ENCODE results near the gene IGFBP7. TPM values are rescaled to one million over a fixed set of nuclear protein-coding genes. Genes with fewer than 3 reads are reported as not detected.

IGFBP7 gene
- total RNA-seq (2014; rRNA removed; shearing (Covaris generic)), result 4.4 and 6.7 TPM in 2 replicates

GRCh38 chr4:57109847-57110639 lies at the start of gene IGFBP7:
IGFBP7 (minus strand) TSS chr4:57110385; CDS start chr4:57110351, 34 bp downstream.
- peak; percentile 80 for DNase-seq
- H3K4me3 ChIP-seq (ENCODE audit: insufficient read depth, low read depth, low read length), result peak within 1 kb of the TSS; percentile 61
- no peaks in the 10 kb centered on the region for H3K36me3 ChIP-seq (replicated peaks; ENCODE audit: control insufficient read depth, insufficient read depth, low read length)
- H3K27me3 ChIP-seq (ENCODE audit: control insufficient read depth, insufficient read depth, low read length), result peaks cover 29% of the 10 kb centered on the region

GRCh38 chr4:57159866-57160265 lies 49.7 kb upstream of the IGFBP7 start:
- no peak for DNase-seq
- Histone ChIP-seq H3K36me3 (replicated peaks; ENCODE audit: control insufficient read depth, insufficient read depth, low read length) (no peaks in the 10 kb centered on the region), H3K27me3 (ENCODE audit: control insufficient read depth, insufficient read depth, low read length) (peaks cover 7% of the 10 kb centered on the region; the same call in 1 of the 2 replicates), H3K4me3 (ENCODE audit: insufficient read depth, low read depth, low read length) (no peak overlapping the region)

- Histone ChIP-seq H3K36me3 (replicated peaks; ENCODE audit: control insufficient read depth, insufficient read depth, low read length) (no peaks in the 10 kb centered on the region), H3K4me3 (ENCODE audit: insufficient read depth, low read depth, low read length) (no peak overlapping the region), H3K27me3 (ENCODE audit: control insufficient read depth, insufficient read depth, low read length) (no peaks in the 10 kb centered on the region)
- no peak for DNase-seq
Observed at GRCh38 chr4:57158762-57159161, 48.6 kb upstream of the IGFBP7 start.

GRCh38 chr4:57158221-57158620 lies 48.0 kb upstream of the IGFBP7 start:
- Histone ChIP-seq H3K27me3 (ENCODE audit: control insufficient read depth, insufficient read depth, low read length) (no peaks in the 10 kb centered on the region), H3K4me3 (ENCODE audit: insufficient read depth, low read depth, low read length) (no peak overlapping the region), H3K36me3 (replicated peaks; ENCODE audit: control insufficient read depth, insufficient read depth, low read length) (no peaks in the 10 kb centered on the region)
- no peak for DNase-seq

GRCh38 chr4:57157596-57158137 lies 47.5 kb upstream of the IGFBP7 start:
- no peak for DNase-seq
- Histone ChIP-seq H3K36me3 (replicated peaks; ENCODE audit: control insufficient read depth, insufficient read depth, low read length) (no peaks in the 10 kb centered on the region), H3K27me3 (ENCODE audit: control insufficient read depth, insufficient read depth, low read length) (no peaks in the 10 kb centered on the region), H3K4me3 (ENCODE audit: insufficient read depth, low read depth, low read length) (no peak overlapping the region)

- Histone ChIP-seq H3K36me3 (replicated peaks; ENCODE audit: control insufficient read depth, insufficient read depth, low read length) (no peaks in the 10 kb centered on the region), H3K27me3 (ENCODE audit: control insufficient read depth, insufficient read depth, low read length) (no peaks in the 10 kb centered on the region), H3K4me3 (ENCODE audit: insufficient read depth, low read depth, low read length) (no peak overlapping the region)
- no peak for DNase-seq
Observed at GRCh38 chr4:57156242-57156990, 46.2 kb upstream of the IGFBP7 start.

GRCh38 chr4:57154926-57155325 lies 44.7 kb upstream of the IGFBP7 start:
- H3K4me3 ChIP-seq (ENCODE audit: insufficient read depth, low read depth, low read length), result no peak overlapping the region

GRCh38 chr4:57154191-57154590 lies 44.0 kb upstream of the IGFBP7 start:
- no peak for DNase-seq

More at GRCh38 chr4:57154926-57155325, 44.7 kb upstream of the IGFBP7 start:
- Histone ChIP-seq H3K36me3 (replicated peaks; ENCODE audit: control insufficient read depth, insufficient read depth, low read length) (no peaks in the 10 kb centered on the region), H3K27me3 (ENCODE audit: control insufficient read depth, insufficient read depth, low read length) (no peaks in the 10 kb centered on the region)
- DNase-seq, result peak; percentile 37

GRCh38 chr4:57153207-57153606 lies 43.0 kb upstream of the IGFBP7 start:
- H3K36me3 ChIP-seq (replicated peaks; ENCODE audit: control insufficient read depth, insufficient read depth, low read length), result no peaks in the 10 kb centered on the region
- DNase-seq, result no peak
- no peaks in the 10 kb centered on the region for H3K27me3 ChIP-seq (ENCODE audit: control insufficient read depth, insufficient read depth, low read length)
- no peak overlapping the region for H3K4me3 ChIP-seq (ENCODE audit: insufficient read depth, low read depth, low read length)

More at GRCh38 chr4:57154191-57154590, 44.0 kb upstream of the IGFBP7 start:
- H3K27me3 ChIP-seq (ENCODE audit: control insufficient read depth, insufficient read depth, low read length), result no peaks in the 10 kb centered on the region
- H3K4me3 ChIP-seq (ENCODE audit: insufficient read depth, low read depth, low read length), result no peak overlapping the region
- H3K36me3 ChIP-seq (replicated peaks; ENCODE audit: control insufficient read depth, insufficient read depth, low read length), result no peaks in the 10 kb centered on the region

GRCh38 chr4:57151481-57151880 lies 41.3 kb upstream of the IGFBP7 start:
- no peak overlapping the region for H3K4me3 ChIP-seq (ENCODE audit: insufficient read depth, low read depth, low read length)
- DNase-seq, result no peak
- H3K27me3 ChIP-seq (ENCODE audit: control insufficient read depth, insufficient read depth, low read length), result no peaks in the 10 kb centered on the region
- H3K36me3 ChIP-seq (replicated peaks; ENCODE audit: control insufficient read depth, insufficient read depth, low read length), result no peaks in the 10 kb centered on the region

GRCh38 chr4:57149833-57150232 lies 39.6 kb upstream of the IGFBP7 start:
- H3K36me3 ChIP-seq (replicated peaks; ENCODE audit: control insufficient read depth, insufficient read depth, low read length), result no peaks in the 10 kb centered on the region
- no peaks in the 10 kb centered on the region for H3K27me3 ChIP-seq (ENCODE audit: control insufficient read depth, insufficient read depth, low read length)
- H3K4me3 ChIP-seq (ENCODE audit: insufficient read depth, low read depth, low read length), result no peak overlapping the region
- no peak for DNase-seq

- DNase-seq, result no peak
- Histone ChIP-seq H3K4me3 (ENCODE audit: insufficient read depth, low read depth, low read length) (no peak overlapping the region), H3K27me3 (ENCODE audit: control insufficient read depth, insufficient read depth, low read length) (no peaks in the 10 kb centered on the region), H3K36me3 (replicated peaks; ENCODE audit: control insufficient read depth, insufficient read depth, low read length) (no peaks in the 10 kb centered on the region)
Observed at GRCh38 chr4:57148831-57149505, 38.8 kb upstream of the IGFBP7 start.

GRCh38 chr4:57148177-57148576 lies 38.0 kb upstream of the IGFBP7 start:
- Histone ChIP-seq H3K27me3 (ENCODE audit: control insufficient read depth, insufficient read depth, low read length) (no peaks in the 10 kb centered on the region), H3K4me3 (ENCODE audit: insufficient read depth, low read depth, low read length) (no peak overlapping the region), H3K36me3 (replicated peaks; ENCODE audit: control insufficient read depth, insufficient read depth, low read length) (no peaks in the 10 kb centered on the region)
- no peak for DNase-seq

- DNase-seq, result no peak
- Histone ChIP-seq H3K4me3 (ENCODE audit: insufficient read depth, low read depth, low read length) (no peak overlapping the region), H3K36me3 (replicated peaks; ENCODE audit: control insufficient read depth, insufficient read depth, low read length) (no peaks in the 10 kb centered on the region), H3K27me3 (ENCODE audit: control insufficient read depth, insufficient read depth, low read length) (no peaks in the 10 kb centered on the region)
Observed at GRCh38 chr4:57147335-57148060, 37.3 kb upstream of the IGFBP7 start.

All from H7 (cell line).